Inferior parietal cortex (tissue), 1 donor: Measurements from ENCODE around the gene TXNIP.
A peak's percentile ranks its signal among the peaks of the same experiment; 100 is the strongest.
"Not testable (repeated sequence)": the region's sequence is repeated elsewhere in the genome, so short reads cannot be mapped to it uniquely, and the experiment has no call there.

ENCODE experiments used
- DNase-seq: peaks from one replicate; pipeline ENCODE4 v3.0.0-alpha.2; 2016; ENCODE audit errors: extremely low spot score

Gene TXNIP, protein sequence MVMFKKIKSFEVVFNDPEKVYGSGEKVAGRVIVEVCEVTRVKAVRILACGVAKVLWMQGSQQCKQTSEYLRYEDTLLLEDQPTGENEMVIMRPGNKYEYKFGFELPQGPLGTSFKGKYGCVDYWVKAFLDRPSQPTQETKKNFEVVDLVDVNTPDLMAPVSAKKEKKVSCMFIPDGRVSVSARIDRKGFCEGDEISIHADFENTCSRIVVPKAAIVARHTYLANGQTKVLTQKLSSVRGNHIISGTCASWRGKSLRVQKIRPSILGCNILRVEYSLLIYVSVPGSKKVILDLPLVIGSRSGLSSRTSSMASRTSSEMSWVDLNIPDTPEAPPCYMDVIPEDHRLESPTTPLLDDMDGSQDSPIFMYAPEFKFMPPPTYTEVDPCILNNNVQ

DNA sequence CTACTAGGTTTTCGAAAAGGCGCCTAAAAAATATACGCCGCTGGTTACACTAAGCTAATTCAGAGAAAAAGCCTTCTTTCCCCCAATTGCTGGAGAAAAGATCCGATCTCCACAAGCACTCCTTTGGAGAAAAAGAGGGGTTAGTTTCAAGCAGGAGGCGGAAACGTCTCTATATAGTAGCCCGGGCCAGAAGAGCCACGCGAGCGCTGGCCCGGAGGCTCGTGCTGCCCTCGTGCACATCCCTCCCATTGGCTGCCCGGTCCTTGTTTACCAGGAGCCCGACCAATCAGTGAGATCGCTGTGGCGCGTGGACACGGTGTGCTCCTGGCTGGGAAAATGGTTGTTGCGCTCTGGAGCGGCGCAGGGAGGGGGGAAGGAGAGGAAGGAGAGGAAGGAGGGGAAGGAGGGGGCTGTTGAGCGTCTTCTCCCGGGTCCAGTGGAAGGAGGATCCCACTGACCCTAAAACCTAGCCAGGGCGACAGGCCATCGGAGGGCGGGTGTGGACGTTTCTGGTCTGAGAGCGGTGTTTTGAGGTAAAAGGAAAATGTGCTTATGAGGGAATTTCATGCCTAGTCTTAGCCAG lies at the start of gene TXNIP:
TXNIP (minus strand) TSS at position 147 of the 583 bp plus-strand sequence. CDS start 313 bp downstream, outside the sequence.
- peak; percentile 98 for DNase-seq

- DNase-seq: peak; percentile 50
These were observed 43.4 kb upstream of the TXNIP start for GRCh38 chr1:146039844-146040194.

DNA sequence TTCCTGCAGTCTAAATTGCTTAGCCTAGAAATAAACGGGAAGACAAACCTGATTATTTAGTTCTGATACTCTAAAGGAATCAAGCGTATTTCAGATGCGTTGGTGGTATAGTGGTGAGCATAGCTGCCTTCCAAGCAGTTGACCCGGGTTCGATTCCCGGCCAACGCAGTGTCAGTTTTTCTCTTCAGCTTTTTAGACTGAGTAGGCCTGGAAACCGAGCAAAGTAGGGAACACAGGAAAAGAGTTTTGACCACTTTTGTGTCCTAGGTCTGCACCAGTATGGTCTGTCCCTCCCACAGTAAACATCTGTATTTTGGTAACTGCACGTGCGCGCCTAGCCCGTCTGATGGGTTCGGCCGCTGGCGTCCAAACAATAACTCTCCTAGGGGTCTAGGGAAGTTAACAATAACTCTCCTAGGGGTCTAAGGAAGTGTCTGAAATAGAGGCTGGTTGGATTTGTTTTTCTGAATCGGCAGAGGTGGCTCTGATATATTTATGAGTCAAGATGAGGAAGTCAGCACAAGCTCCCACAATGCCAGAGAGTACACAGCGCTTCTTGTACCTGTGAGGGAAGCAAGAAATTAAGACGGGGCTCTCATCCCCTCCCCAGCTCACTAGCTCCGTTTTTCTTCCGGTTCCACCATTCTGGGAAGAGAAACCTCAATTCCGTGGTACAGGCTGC lies 40.7 kb upstream of the TXNIP start:
- DNase-seq: peak; percentile 97

GRCh38 chr1:146036241-146036964 lies 40.0 kb upstream of the TXNIP start:
- peak; percentile 65 for DNase-seq

- peak; percentile 24 for DNase-seq
These were observed 38.7 kb upstream of the TXNIP start for GRCh38 chr1:146035048-146035423.

- peak; percentile 84 for DNase-seq
These were observed 36.3 kb upstream of the TXNIP start for GRCh38 chr1:146032631-146033219.

DNA sequence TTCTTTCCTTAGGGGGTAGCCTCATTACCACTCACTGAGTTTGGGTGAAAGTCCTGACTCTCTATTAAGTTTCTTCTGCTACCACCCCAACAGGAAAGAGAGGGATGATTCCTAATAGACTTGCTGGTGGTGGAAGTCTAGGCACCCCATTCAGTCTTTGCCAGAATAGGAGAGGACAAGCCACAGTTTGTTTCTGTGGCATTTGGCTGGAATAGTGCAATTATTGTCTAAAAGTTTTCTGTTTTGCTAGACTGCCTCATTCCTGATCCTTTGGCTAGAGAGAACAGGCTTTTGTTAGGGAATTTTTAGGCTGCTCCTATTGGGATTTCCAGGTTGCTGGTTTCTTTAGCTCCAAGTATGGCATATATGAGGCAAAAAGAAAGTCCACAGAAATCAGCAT lies 35.1 kb upstream of the TXNIP start:
- no peak for DNase-seq

- DNase-seq: no peak
These were observed 32.7 kb upstream of the TXNIP start for GRCh38 chr1:146029117-146029516.

DNA sequence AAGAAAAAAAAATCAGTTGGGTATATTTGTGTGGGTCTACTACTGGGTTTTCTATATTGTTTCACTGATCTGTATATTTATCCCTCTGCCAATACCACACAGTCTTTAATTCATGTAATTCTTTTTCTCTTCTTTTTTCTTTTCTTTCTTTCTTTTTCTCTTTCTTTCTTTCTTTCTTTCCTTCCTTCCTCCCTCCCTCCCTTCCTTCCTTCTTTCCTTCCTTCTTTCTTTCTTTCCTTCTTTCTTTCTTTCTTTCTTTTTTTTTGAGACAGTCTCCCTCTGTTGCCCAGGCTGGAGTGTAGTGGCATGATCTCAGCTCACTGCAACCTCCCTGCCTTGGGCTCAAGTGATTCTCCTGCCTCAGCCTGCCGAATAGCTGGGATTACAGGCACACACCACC lies 30.3 kb upstream of the TXNIP start:
- DNase-seq: not testable (repeated sequence)

- not testable (repeated sequence) for DNase-seq
These were observed 29.6 kb upstream of the TXNIP start for GRCh38 chr1:146025787-146026495.

DNA sequence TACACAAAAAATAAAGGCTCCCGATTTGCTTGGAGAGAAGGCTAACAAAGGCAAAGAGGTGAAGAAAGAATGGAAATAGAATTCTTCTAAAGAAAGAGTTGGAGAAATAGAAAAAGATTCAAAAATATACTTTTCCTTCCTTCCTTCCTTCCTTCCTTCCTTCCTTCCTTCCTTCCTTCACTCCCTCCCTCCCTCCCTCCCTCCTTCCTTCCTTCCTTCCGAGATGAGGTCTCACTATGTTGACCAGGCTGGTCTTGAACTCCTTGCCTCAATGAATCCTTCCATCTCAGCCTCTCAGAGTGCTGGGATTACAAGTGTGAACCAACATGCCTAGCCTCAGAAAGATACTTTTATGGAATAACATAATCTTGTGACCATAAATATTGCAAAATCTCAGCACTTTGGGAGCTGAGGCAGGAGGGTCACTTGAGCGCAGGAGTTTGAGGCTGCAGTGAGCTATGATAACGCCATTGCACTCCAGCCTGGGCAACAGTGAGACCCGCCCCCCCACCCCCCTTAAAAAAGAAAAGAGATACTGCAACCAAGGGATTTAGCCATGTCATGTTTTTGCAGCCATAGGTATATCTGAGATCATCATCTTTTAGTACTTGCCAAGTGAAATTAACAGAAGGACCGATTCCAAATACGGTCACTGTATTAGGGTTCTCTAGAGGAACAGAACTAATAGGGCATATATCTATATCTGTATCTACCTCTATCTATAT lies 26.2 kb upstream of the TXNIP start:
- no peak for DNase-seq

- no peak for DNase-seq
These were observed 25.4 kb upstream of the TXNIP start, which contains the start of gene HJV for GRCh38 chr1:146021622-146022402. Gene HJV, minus strand, starts transcription at chr1:146021735. Its CDS starts 1,504 bp downstream, at chr1:146020231.

DNA sequence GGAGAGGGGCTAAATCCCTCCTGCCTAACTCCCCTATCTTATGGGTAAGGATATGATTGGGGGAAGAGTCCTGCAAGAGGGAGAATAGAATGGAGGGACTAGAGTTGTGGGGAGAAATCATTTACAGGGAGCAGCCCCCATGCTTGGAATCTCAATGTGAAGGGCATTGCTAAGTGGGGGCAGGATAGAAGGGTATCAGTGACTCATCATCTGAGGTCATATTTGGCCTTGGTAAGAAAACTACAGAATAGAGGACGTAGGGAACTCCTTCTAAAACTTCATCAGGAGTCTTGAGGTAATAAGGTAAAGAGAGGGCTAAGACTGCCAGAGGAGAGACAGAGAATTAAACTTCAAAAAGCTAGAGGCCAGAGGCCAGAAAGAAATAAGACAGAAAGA lies 24.7 kb upstream of the TXNIP start:
- no peak for DNase-seq

- DNase-seq: no peak
These were observed 24.0 kb upstream of the TXNIP start for GRCh38 chr1:146020058-146021049.

DNA sequence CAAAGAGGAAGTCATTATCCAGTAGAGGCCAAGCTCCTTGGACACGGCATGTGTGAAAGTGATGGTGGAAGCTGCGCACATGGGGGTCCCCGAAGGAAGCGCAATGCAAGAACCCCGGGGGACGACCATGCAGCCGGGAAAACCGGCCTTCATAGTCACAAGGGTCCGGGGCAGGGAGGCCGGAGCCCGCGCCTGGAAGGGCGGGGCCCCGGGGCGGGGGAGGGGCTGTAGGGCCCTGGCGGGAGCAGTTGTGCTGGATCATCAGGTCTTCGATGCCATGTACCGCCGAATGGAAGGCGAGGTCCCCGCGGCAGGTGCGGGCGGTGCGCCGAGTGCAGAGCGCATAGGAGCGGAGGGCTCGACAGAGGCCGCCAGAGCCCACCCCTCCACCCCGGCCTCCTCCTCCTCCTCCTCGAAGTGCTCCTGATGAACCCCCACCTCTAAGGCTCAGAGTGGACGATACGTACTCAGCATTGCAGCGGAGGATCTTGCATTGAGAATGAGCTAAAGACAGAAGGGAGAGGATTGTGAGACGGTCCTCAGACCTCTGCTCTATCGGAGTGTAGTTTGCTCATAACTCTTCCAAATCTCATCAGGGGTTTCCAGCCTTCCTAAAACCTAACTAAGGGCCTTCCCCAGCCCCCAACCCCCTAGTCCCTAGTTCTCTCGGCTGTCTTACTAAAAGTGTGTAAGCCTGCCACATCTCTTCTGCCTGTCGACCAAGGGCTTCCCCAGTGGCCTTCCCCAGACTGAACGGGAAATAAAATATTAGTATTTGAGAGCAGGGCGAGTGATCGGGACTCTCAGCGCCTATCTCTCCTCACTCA lies 23.1 kb upstream of the TXNIP start:
- no peak for DNase-seq

- DNase-seq: no peak
These were observed 20.5 kb upstream of the TXNIP start for GRCh38 chr1:146016891-146017290.

DNA sequence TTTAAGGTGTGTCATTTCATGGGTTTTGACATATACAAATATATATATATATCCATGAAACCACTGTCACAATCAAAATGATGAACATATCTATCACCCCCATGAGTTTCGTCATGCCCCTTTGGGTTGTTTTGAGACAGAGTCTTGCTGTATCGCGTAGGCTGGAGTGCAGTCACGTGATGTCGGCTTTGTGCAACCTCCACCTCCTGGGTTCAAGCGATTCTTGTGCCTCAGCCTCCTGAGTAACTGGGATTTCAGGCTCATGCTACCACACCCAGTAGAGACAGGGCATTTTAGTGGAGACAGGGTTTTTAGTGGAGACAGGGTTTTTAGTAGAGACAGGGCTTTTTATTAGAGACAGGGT lies 17.2 kb upstream of the TXNIP start:
- no peak for DNase-seq
